Activated CD8-positive, alpha-beta memory T cell treated with anti-CD3 and anti-CD28 coated beads, Interleukin-2, amount 50 U/mL, for 24 hours (primary cell): ENCODE data around the gene RNU6-1.

Experiments used
- DNase-seq: peaks from one replicate; pipeline ENCODE4 v3.0.0-alpha.2; 2020; ENCODE audit errors: extremely low read depth

The RNU6-1 gene

DNA sequence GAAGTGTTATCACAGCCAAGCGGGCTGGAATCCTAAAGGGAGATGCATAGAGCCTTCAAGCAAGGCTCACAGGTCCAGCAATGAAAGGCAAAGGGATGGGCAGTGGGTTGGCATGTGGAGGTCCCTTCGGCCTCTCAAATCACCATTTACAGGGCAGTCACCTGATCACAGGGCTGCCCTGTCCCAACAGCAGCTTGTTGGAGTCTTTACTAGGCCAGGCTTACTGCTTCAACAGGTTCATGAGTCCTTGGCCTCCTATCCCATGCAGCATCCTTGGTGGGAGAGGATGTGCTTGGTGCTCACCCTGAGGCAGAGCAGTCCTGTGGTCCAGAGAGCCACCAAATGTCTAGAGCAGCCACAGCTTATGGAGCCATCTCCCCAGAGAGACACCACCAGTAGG, 38.7 kb downstream of the RNU6-1 start:
- DNase-seq: no peak

GRCh38 chr15:67799801-67800205, 40.0 kb downstream of the RNU6-1 start:
- DNase-seq: no peak

DNA sequence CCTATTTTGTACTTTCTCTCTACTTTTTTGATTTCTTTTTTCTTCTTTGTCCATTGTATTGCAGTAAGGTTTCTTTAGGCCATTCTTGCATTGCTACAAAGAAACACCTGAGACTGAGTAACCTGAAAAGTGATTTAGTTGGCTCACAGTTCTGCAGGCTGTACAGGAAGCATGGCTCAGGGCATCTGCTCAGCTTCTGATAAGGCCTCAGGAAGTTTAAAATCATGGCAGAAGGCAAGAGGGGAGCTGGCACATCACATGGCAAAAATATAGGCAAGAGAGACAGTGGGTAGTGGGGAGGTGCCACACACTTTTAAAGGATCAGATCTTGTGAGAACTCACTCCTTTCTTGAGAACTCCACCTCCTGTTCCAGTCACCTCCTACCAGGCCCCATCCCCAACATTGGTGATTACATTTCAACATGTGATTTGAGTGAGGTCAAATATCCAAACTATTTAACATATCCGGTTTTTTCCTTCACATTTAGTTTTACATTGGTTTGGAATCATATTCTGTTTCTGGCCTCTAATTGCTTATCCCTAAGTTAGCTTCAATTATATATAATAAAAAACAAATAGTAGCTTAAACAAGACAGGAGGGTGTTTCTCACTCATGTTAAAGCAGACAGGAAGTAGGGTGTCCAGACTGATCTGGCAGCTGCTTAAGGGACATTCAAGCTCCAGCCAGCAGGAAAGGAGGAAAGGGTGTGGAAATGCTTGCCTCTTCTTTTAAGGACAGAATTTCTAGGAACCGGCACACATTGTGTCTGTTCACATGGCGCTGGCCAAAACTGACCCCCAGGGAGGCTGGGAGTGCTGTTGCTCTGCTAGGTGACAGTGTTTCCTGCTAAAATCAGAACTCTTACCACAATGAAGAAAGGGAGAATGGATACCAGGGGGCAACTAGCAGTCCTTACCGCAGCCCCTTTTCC, 43.4 kb downstream of the RNU6-1 start:
- no peak for DNase-seq

DNA sequence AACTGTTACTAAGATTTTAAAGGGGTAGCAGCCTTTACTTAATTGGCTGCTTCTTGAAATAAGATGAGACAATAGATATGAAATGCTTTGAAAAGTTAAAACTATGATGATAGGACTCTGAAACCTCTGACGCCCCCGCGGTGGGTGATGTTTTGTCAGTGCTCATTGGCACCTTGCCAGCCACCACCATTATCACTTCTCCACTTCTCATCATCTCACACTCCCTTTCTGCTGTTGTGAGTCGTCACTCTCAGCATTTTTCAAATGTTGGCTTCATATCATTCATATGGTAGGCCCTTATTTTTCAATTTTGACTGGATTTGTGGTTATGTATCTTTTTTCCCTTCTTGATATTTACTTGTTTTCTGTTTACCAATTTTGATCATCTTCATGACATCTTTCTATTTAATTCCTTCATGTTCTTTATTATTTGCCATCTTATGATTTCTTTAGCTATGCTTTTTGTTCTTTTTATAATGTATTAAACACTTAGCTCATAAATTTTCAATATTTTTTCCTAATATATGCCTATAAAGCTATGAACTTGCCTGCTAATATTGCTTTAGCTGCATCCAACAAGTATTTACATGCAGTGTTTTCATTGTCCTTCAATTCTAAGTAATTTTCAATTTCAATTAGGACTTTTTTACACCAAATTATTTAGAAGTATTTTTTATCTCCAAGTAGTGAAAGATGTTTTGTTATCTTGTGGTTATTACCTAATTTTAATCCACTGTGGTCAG, 44.8 kb downstream of the RNU6-1 start:
- peak; percentile 8 for DNase-seq

GRCh38 chr15:67792250-67792942, 47.4 kb downstream of the RNU6-1 start:
- DNase-seq: no peak

GRCh38 chr15:67790610-67791319, 49.1 kb downstream of the RNU6-1 start:
- DNase-seq: no peak
